22Rv1 (cell line): ENCODE results near the gene NTN1.

Experiments
- CTCF ChIP-seq: fragments of 450-650 bp; IDR thresholded peaks from 2 replicates; pipeline ENCODE4 v1.5.1; 2017; ENCODE audit warnings: mild to moderate bottlenecking
- ZFX ChIP-seq: fragments of 450-650 bp; IDR thresholded peaks from 2 replicates; pipeline ENCODE4 v1.6.1; 2017; ENCODE audit warnings: antibody characterized with exemption, borderline replicate concordance

- TF ChIP-seq CTCF, result no peak
- no peak for TF ChIP-seq ZFX
Measured at GRCh38 chr17:9105068-9105868, 84.0 kb downstream of the NTN1 start.
